Ascending aorta (tissue), 2 donors: Measurements from ENCODE around the gene MUC21. TPM values are rescaled to one million over a fixed set of nuclear protein-coding genes. Genes with fewer than 3 reads are reported as not detected.

Experiments used
- DNase-seq, 2 donors: peaks; one replicate each; pipeline ENCODE4 v3.0.0-alpha.2; 2019; ENCODE audit warnings: low spot score in 2 of 2
- H3K27ac ChIP-seq, 2 donors: fragments of 200-600 bp; sonication (generic); one replicate each; pipeline ENCODE4 v1.5.1; 2016 to 2017; ENCODE audit warnings: mild to moderate bottlenecking in 1 of 2
- H3K27me3 ChIP-seq: fragments of 200-600 bp; sonication (generic); one replicate; pipeline ENCODE4 v1.5.1; 2017
- H3K36me3 ChIP-seq, 2 donors: fragments of 200-600 bp; sonication (generic); one replicate each; pipeline ENCODE4 v1.5.1; 2016
- H3K4me1 ChIP-seq, 2 donors: fragments of 200-600 bp; sonication (generic); one replicate each; pipeline ENCODE4 v1.5.1; 2016 to 2017; ENCODE audit warnings: mild to moderate bottlenecking in 1 of 2
- H3K4me3 ChIP-seq, 2 donors: fragments of 200-600 bp; sonication (generic); one replicate each; pipeline ENCODE4 v1.5.1; 2016 to 2017; ENCODE audit warnings: mild to moderate bottlenecking in 1 of 2
- H3K9me3 ChIP-seq, 2 donors: fragments of 200-600 bp; sonication (generic); one replicate each; pipeline ENCODE4 v1.5.1; 2016
- CTCF ChIP-seq, 3 experiments: fragments of 200-600 bp in 2 of 3; fragments of 450-650 bp in 1 of 3; sonication (generic) in 2 of 3; IDR thresholded peaks; one replicate each; pipeline ENCODE4 v1.5.1; 2016 to 2019; ENCODE audit warnings: antibody characterized with exemption in 3 of 3, mild to moderate bottlenecking in 1 of 3, moderate library complexity in 1 of 3
- intact Hi-C: fragments of 100-400 bp; cut with DNase I; formaldehyde crosslinking; loops from one replicate; pipeline ENCODE4 v1.15.1; 2023
- total RNA-seq: library from RNA; depleted of rRNA; stranded (reverse); fragments of >200 nt; gene quantifications from one replicate; pipeline ENCODE4 v1.1.0, GENCODE V29; 2016

MUC21 gene
- total RNA-seq, 1 donor from 2014 or later, result not detected

DNA sequence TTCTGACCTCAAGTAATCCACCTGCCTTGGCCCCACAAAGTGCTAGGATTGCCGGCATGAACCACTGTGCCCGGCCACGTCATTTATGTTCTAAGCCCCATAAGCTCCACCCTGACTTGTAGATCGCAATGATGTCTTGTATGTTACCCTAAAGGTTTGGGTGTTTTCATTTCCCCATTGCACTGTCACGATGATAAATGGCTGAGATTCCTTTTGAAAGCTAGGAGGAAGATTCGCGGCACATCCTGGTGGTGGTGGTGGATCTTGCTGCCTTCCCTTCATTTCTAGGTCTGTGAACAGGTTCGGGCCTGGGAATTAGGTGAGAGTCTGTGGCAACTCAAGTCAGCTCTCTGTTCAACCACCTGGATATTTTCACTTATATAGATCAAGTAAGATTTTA lies 55.0 kb downstream of the MUC21 start:
- intact Hi-C loops, result no loop called here

More for the DNA sequence above, 55.0 kb downstream of the MUC21 start:
- Histone ChIP-seq H3K27ac (no peak overlapping the region), H3K4me3 (no peak overlapping the region), H3K36me3 (no peaks in the 10 kb centered on the region), H3K27me3 (no peaks in the 10 kb centered on the region), H3K9me3 (no peaks in the 10 kb centered on the region), H3K4me1 (no peaks in the 10 kb centered on the region)
- DNase-seq, result no peak
- no peak for TF ChIP-seq CTCF (IDR thresholded peaks at IDR 0.05)

Other genes with a start within 250 kb of the MUC21 start
- 123 TPM for gene FLOT1, start 241.0 kb upstream of the MUC21 start, total RNA-seq
- 51.9 TPM for gene IER3, start 239.2 kb upstream of the MUC21 start, total RNA-seq
- gene DDR1, start 99.2 kb upstream of the MUC21 start, total RNA-seq, result 18.8 TPM
- gene GTF2H4, start 75.5 kb upstream of the MUC21 start, total RNA-seq, result 81.0 TPM
- gene VARS2, start 69.5 kb upstream of the MUC21 start, total RNA-seq, result 5.7 TPM
- not detected for gene SFTA2, start 51.5 kb upstream of the MUC21 start, total RNA-seq
- gene MUCL3, start 42.7 kb upstream of the MUC21 start, total RNA-seq, result not detected
- gene MUC22, start 26.8 kb downstream of the MUC21 start, total RNA-seq, result not detected
- not detected for gene C6orf15, start 128.9 kb downstream of the MUC21 start, total RNA-seq
- not detected for gene PSORS1C1, start 131.1 kb downstream of the MUC21 start, total RNA-seq
- gene CDSN, start 136.7 kb downstream of the MUC21 start, total RNA-seq, result not detected
- gene PSORS1C2, start 155.3 kb downstream of the MUC21 start, total RNA-seq, result 5.2 TPM
- 14.7 TPM for gene CCHCR1, start 174.1 kb downstream of the MUC21 start, total RNA-seq
- gene TCF19, start 174.9 kb downstream of the MUC21 start, total RNA-seq, result 10.3 TPM
- gene POU5F1, start 187.0 kb downstream of the MUC21 start, total RNA-seq, result not detected